Trophoblast cell (in vitro differentiated cells and primary cell): ENCODE measurements around the gene CD248.

ENCODE experiments used
- DNase-seq, 2 donors: peaks; one replicate each; pipeline ENCODE4 v3.0.0-alpha.2; 2016
- H2AFZ ChIP-seq: 2 replicates; pipeline ENCODE4 v1.6.1; 2013; ENCODE audit warnings: low read length, moderate library complexity, mild to moderate bottlenecking; ENCODE audit not compliant: insufficient read depth, poor library complexity
- H2AK5ac ChIP-seq: 2 replicates; pipeline ENCODE4 v1.6.1; 2013; ENCODE audit warnings: mild to moderate bottlenecking, low read length
- H2BK120ac ChIP-seq: 2 replicates; pipeline ENCODE4 v1.6.1; 2013; ENCODE audit warnings: low read length, mild to moderate bottlenecking, moderate library complexity; ENCODE audit not compliant: insufficient read depth, poor library complexity
- H2BK12ac ChIP-seq: 2 replicates; pipeline ENCODE4 v1.6.1; 2013; ENCODE audit warnings: mild to moderate bottlenecking, low read length, moderate library complexity
- H2BK5ac ChIP-seq: 2 replicates; pipeline ENCODE4 v1.6.1; 2013; ENCODE audit warnings: low read length, low read depth, moderate library complexity, mild to moderate bottlenecking; ENCODE audit not compliant: poor library complexity
- H3K14ac ChIP-seq: 2 replicates; pipeline ENCODE4 v1.6.1; 2013; ENCODE audit warnings: mild to moderate bottlenecking, low read length
- H3K18ac ChIP-seq: 2 replicates; pipeline ENCODE4 v1.6.1; 2013; ENCODE audit warnings: mild to moderate bottlenecking, low read length
- H3K23ac ChIP-seq: 2 replicates; pipeline ENCODE4 v1.6.1; 2013; ENCODE audit warnings: low read length
- H3K27ac ChIP-seq: 2 replicates; pipeline ENCODE4 v1.5.1; 2013; ENCODE audit warnings: low read depth, mild to moderate bottlenecking, inconsistent platforms, low read length, moderate library complexity
- H3K27me3 ChIP-seq: 2 replicates; pipeline ENCODE4 v1.6.1; 2013; ENCODE audit warnings: inconsistent platforms, mild to moderate bottlenecking, low read length, moderate library complexity; ENCODE audit not compliant: insufficient read depth
- H3K36me3 ChIP-seq, 2 experiments: 1 replicate in 1 of 2; 2 replicates in 1 of 2; pipeline ENCODE4 v1.6.1; 2013; ENCODE audit warnings: low read length in 2 of 2, mild to moderate bottlenecking in 2 of 2, moderate library complexity in 1 of 2; ENCODE audit not compliant: insufficient read depth in 2 of 2, control insufficient read depth in 1 of 2
- H3K4ac ChIP-seq: 2 replicates; pipeline ENCODE4 v1.6.1; 2013; ENCODE audit warnings: low read depth, mild to moderate bottlenecking, low read length, moderate library complexity
- H3K4me1 ChIP-seq, 2 experiments: 1 replicate in 1 of 2; 2 replicates in 1 of 2; pipeline ENCODE4 v1.6.1; 2013; ENCODE audit warnings: low read length in 2 of 2, mild to moderate bottlenecking in 2 of 2, moderate library complexity in 1 of 2; ENCODE audit not compliant: insufficient read depth in 2 of 2, control insufficient read depth in 1 of 2
- H3K4me2 ChIP-seq: 2 replicates; pipeline ENCODE4 v1.6.1; 2013; ENCODE audit warnings: inconsistent platforms, mild to moderate bottlenecking, low read length, moderate library complexity
- H3K4me3 ChIP-seq: 2 replicates; pipeline ENCODE4 v1.5.1; 2013; ENCODE audit warnings: mild to moderate bottlenecking, low read depth, low read length, inconsistent platforms
- H3K79me1 ChIP-seq: one replicate; pipeline ENCODE4 v1.6.1; 2013; ENCODE audit warnings: low read length
- H3K79me2 ChIP-seq: 2 replicates; pipeline ENCODE4 v1.6.1; 2013; ENCODE audit warnings: low read length, mild to moderate bottlenecking; ENCODE audit not compliant: control insufficient read depth, insufficient read depth, poor library complexity
- H3K9ac ChIP-seq: 2 replicates; pipeline ENCODE4 v1.6.1; 2013; ENCODE audit warnings: mild to moderate bottlenecking, low read length
- H3K9me3 ChIP-seq: 2 replicates; pipeline ENCODE4 v1.6.1; 2013; ENCODE audit warnings: low read depth, mild to moderate bottlenecking, control low read depth, inconsistent platforms, low read length; ENCODE audit not compliant: insufficient read depth
- H4K12ac ChIP-seq: 2 replicates; pipeline ENCODE4 v1.6.1; 2013; ENCODE audit warnings: low read depth, mild to moderate bottlenecking, low read length, moderate library complexity
- H4K8ac ChIP-seq: 2 replicates; pipeline ENCODE4 v1.6.1; 2013; ENCODE audit warnings: low read depth, mild to moderate bottlenecking, low read length, moderate library complexity
- H4K91ac ChIP-seq: one replicate; pipeline ENCODE4 v1.6.1; 2013; ENCODE audit warnings: low read depth, mild to moderate bottlenecking, low read length, moderate library complexity
- WGBS: extraction: QIAGEN DNeasy Blood & Tissue Kit; methylation state at CpG from one replicate; pipeline ENCODE4 v1.1.7; 2013; ENCODE audit warnings: missing lambda C conversion rate; ENCODE audit not compliant: insufficient read length, insufficient coverage; ENCODE audit errors: extremely low coverage; 5-methylcytosine and 5-hydroxymethylcytosine counted together

The CD248 gene

DNA sequence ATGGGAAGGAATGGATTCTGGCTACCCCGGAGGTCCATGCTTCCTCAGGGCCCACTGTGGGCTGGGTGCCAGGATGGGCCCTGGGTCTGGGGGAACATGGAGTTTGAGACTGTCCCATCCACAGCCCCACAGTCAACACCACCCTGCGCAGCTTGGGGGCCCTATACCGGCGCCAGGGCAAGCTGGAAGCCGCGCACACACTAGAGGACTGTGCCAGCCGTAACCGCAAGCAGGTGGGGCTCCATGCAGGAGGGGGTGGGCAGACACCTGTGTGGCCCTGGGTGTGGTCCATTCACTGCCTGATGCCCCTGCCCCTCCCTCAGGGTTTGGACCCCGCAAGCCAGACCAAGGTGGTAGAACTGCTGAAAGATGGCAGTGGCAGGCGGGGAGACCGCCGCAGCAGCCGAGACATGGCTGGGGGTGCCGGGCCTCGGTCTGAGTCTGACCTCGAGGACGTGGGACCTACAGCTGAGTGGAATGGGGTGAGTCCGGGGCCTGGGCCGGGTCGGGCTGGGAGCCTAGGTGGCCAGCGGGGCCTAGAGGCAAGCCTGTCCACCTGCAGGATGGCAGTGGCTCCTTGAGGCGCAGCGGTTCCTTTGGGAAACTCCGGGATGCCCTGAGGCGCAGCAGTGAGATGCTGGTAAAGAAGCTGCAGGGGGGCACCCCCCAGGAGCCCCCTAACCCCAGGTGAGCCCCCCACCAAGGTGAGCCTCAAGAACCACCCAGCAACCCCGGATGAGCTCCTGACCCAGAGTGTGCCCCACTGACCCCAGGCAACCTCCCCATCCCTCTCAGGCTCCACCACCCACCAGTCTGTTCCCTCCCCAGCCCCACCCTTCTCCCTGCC is 51.1 kb downstream of the CD248 start:
- no peak overlapping the region for H3K4ac ChIP-seq
- H3K18ac ChIP-seq = no peak overlapping the region
- H3K14ac ChIP-seq = no peak overlapping the region
- H3K4me1 ChIP-seq = no peaks in the 10 kb centered on the region
- H3K79me1 ChIP-seq = peaks cover 15% of the 10 kb centered on the region
- H3K27ac ChIP-seq = no peak overlapping the region
- H2AK5ac ChIP-seq = no peak overlapping the region
- no peaks in the 10 kb centered on the region for H3K27me3 ChIP-seq
- no peak overlapping the region for H2AFZ ChIP-seq
- H4K8ac ChIP-seq = no peak overlapping the region
- H3K4me2 ChIP-seq = no peak overlapping the region
- no peak overlapping the region for H4K91ac ChIP-seq
- no peak for DNase-seq
- H2BK5ac ChIP-seq = no peak overlapping the region
- H3K79me2 ChIP-seq = peaks cover 10% of the 10 kb centered on the region
- H3K36me3 ChIP-seq = peaks cover 63 to 66% of the 10 kb centered on the region in 2 experiments
- no peak overlapping the region for H2BK120ac ChIP-seq
- no peak overlapping the region for H2BK12ac ChIP-seq
- no peak overlapping the region for H4K12ac ChIP-seq
- no peaks in the 10 kb centered on the region for H3K9me3 ChIP-seq
- H3K9ac ChIP-seq = no peak overlapping the region
- no CpG with 5 or more reads among the region's 26 CpGs for WGBS
- no peak overlapping the region for H3K4me3 ChIP-seq
- H3K23ac ChIP-seq = no peak overlapping the region

DNA sequence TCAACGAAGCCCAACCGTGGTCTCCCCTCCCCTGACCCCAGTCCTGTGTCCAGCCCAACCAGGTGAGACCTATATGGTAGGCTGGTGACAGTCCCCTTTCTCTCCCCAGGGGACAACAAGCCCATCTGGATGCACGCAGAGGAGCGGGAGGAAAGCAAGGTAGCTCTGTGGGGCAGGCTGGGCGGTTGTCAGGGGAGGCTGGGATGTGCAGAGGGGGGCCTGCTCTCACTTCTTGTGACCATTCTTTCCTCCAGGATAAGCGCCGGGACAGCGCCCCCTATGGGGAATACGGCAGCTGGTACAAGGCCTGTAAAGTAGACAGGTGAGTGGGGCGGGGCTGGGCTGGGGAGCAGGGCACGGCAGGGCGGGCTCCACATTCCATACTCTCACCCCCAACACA is 51.9 kb downstream of the CD248 start:
- peaks cover 64 to 66% of the 10 kb centered on the region in 2 experiments for H3K36me3 ChIP-seq
- H4K8ac ChIP-seq = no peak overlapping the region
- no peak overlapping the region for H3K4me2 ChIP-seq
- H2BK120ac ChIP-seq = no peak overlapping the region
- peaks cover 15% of the 10 kb centered on the region for H3K79me1 ChIP-seq
- no CpG with 5 or more reads among the region's 12 CpGs for WGBS
- no peak overlapping the region for H3K4ac ChIP-seq
- H3K4me1 ChIP-seq = no peaks in the 10 kb centered on the region
- no peak overlapping the region for H2BK5ac ChIP-seq
- no peaks in the 10 kb centered on the region for H3K27me3 ChIP-seq
- DNase-seq = no peak
- no peaks in the 10 kb centered on the region for H3K9me3 ChIP-seq
- H3K79me2 ChIP-seq = peaks cover 9% of the 10 kb centered on the region
- no peak overlapping the region for H2AK5ac ChIP-seq
- H2BK12ac ChIP-seq = no peak overlapping the region
- no peak overlapping the region for H3K23ac ChIP-seq
- H3K27ac ChIP-seq = no peak overlapping the region
- no peak overlapping the region for H2AFZ ChIP-seq
- H4K91ac ChIP-seq = no peak overlapping the region
- H4K12ac ChIP-seq = no peak overlapping the region
- H3K9ac ChIP-seq = no peak overlapping the region
- no peak overlapping the region for H3K18ac ChIP-seq
- H3K4me3 ChIP-seq = no peak overlapping the region
- no peak overlapping the region for H3K14ac ChIP-seq
